Trophoblast cell (in vitro differentiated cells and primary cell): Measurements from ENCODE around the gene ZNF462.
A peak's percentile ranks its signal among the peaks of the same experiment; 100 is the strongest.
"Not testable (repeated sequence)": the region's sequence is repeated elsewhere in the genome, so short reads cannot be mapped to it uniquely, and the experiment has no call there.

Experiments used
- DNase-seq, 2 donors: peaks; one replicate each; pipeline ENCODE4 v3.0.0-alpha.2; 2016
- H2AFZ ChIP-seq: 2 replicates; pipeline ENCODE4 v1.6.1; 2013; ENCODE audit warnings: low read length, moderate library complexity, mild to moderate bottlenecking; ENCODE audit not compliant: insufficient read depth, poor library complexity
- H2AK5ac ChIP-seq: 2 replicates; pipeline ENCODE4 v1.6.1; 2013; ENCODE audit warnings: mild to moderate bottlenecking, low read length
- H2BK120ac ChIP-seq: 2 replicates; pipeline ENCODE4 v1.6.1; 2013; ENCODE audit warnings: low read length, mild to moderate bottlenecking, moderate library complexity; ENCODE audit not compliant: insufficient read depth, poor library complexity
- H2BK12ac ChIP-seq: 2 replicates; pipeline ENCODE4 v1.6.1; 2013; ENCODE audit warnings: mild to moderate bottlenecking, low read length, moderate library complexity
- H2BK5ac ChIP-seq: 2 replicates; pipeline ENCODE4 v1.6.1; 2013; ENCODE audit warnings: low read length, low read depth, moderate library complexity, mild to moderate bottlenecking; ENCODE audit not compliant: poor library complexity
- H3K14ac ChIP-seq: 2 replicates; pipeline ENCODE4 v1.6.1; 2013; ENCODE audit warnings: mild to moderate bottlenecking, low read length
- H3K18ac ChIP-seq: 2 replicates; pipeline ENCODE4 v1.6.1; 2013; ENCODE audit warnings: mild to moderate bottlenecking, low read length
- H3K23ac ChIP-seq: 2 replicates; pipeline ENCODE4 v1.6.1; 2013; ENCODE audit warnings: low read length
- H3K27ac ChIP-seq: 2 replicates; pipeline ENCODE4 v1.5.1; 2013; ENCODE audit warnings: low read depth, mild to moderate bottlenecking, inconsistent platforms, low read length, moderate library complexity
- H3K27me3 ChIP-seq: 2 replicates; pipeline ENCODE4 v1.6.1; 2013; ENCODE audit warnings: inconsistent platforms, mild to moderate bottlenecking, low read length, moderate library complexity; ENCODE audit not compliant: insufficient read depth
- H3K36me3 ChIP-seq, 2 experiments: 1 replicate in 1 of 2; 2 replicates in 1 of 2; pipeline ENCODE4 v1.6.1; 2013; ENCODE audit warnings: low read length in 2 of 2, mild to moderate bottlenecking in 2 of 2, moderate library complexity in 1 of 2; ENCODE audit not compliant: insufficient read depth in 2 of 2, control insufficient read depth in 1 of 2
- H3K4ac ChIP-seq: 2 replicates; pipeline ENCODE4 v1.6.1; 2013; ENCODE audit warnings: low read depth, mild to moderate bottlenecking, low read length, moderate library complexity
- H3K4me1 ChIP-seq, 2 experiments: 1 replicate in 1 of 2; 2 replicates in 1 of 2; pipeline ENCODE4 v1.6.1; 2013; ENCODE audit warnings: low read length in 2 of 2, mild to moderate bottlenecking in 2 of 2, moderate library complexity in 1 of 2; ENCODE audit not compliant: insufficient read depth in 2 of 2, control insufficient read depth in 1 of 2
- H3K4me2 ChIP-seq: 2 replicates; pipeline ENCODE4 v1.6.1; 2013; ENCODE audit warnings: inconsistent platforms, mild to moderate bottlenecking, low read length, moderate library complexity
- H3K4me3 ChIP-seq: 2 replicates; pipeline ENCODE4 v1.5.1; 2013; ENCODE audit warnings: mild to moderate bottlenecking, low read depth, low read length, inconsistent platforms
- H3K79me1 ChIP-seq: one replicate; pipeline ENCODE4 v1.6.1; 2013; ENCODE audit warnings: low read length
- H3K79me2 ChIP-seq: 2 replicates; pipeline ENCODE4 v1.6.1; 2013; ENCODE audit warnings: low read length, mild to moderate bottlenecking; ENCODE audit not compliant: control insufficient read depth, insufficient read depth, poor library complexity
- H3K9ac ChIP-seq: 2 replicates; pipeline ENCODE4 v1.6.1; 2013; ENCODE audit warnings: mild to moderate bottlenecking, low read length
- H3K9me3 ChIP-seq: 2 replicates; pipeline ENCODE4 v1.6.1; 2013; ENCODE audit warnings: low read depth, mild to moderate bottlenecking, control low read depth, inconsistent platforms, low read length; ENCODE audit not compliant: insufficient read depth
- H4K12ac ChIP-seq: 2 replicates; pipeline ENCODE4 v1.6.1; 2013; ENCODE audit warnings: low read depth, mild to moderate bottlenecking, low read length, moderate library complexity
- H4K8ac ChIP-seq: 2 replicates; pipeline ENCODE4 v1.6.1; 2013; ENCODE audit warnings: low read depth, mild to moderate bottlenecking, low read length, moderate library complexity
- H4K91ac ChIP-seq: one replicate; pipeline ENCODE4 v1.6.1; 2013; ENCODE audit warnings: low read depth, mild to moderate bottlenecking, low read length, moderate library complexity
- WGBS: extraction: QIAGEN DNeasy Blood & Tissue Kit; methylation state at CpG from one replicate; pipeline ENCODE4 v1.1.7; 2013; ENCODE audit warnings: missing lambda C conversion rate; ENCODE audit not compliant: insufficient read length, insufficient coverage; ENCODE audit errors: extremely low coverage; 5-methylcytosine and 5-hydroxymethylcytosine counted together

Gene ZNF462

DNA sequence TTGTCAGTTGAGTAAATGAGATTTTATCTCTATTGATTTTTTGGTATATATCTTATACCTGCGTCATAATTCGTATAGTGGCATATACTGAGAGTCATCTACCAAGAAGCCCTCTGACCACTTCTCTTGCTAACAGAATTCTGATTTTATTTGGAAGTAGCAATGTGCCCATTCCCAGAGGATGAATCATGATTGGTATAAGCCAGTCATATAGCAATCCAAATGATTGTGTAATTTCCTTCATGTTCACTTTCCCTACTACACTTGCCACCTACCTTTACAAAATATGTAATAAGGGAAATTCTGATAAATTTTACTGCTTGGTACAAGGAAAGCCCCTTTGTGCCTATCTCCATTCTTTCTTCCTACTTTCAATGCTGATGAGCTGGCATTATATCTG is 16.1 kb upstream of the ZNF462 start:
- no peak overlapping the region for H2BK5ac ChIP-seq
- no peak overlapping the region for H3K23ac ChIP-seq
- no peak overlapping the region for H3K4me2 ChIP-seq
- no peaks in the 10 kb centered on the region for H3K4me1 ChIP-seq
- no peak overlapping the region for H3K18ac ChIP-seq
- H2AK5ac ChIP-seq, result no peak overlapping the region
- no peak overlapping the region for H3K27ac ChIP-seq
- H2BK12ac ChIP-seq, result no peak overlapping the region
- H4K91ac ChIP-seq, result no peak overlapping the region
- no peak overlapping the region for H3K4ac ChIP-seq
- H2BK120ac ChIP-seq, result no peak overlapping the region
- no peak overlapping the region for H3K14ac ChIP-seq
- no peaks in the 10 kb centered on the region for H3K79me2 ChIP-seq
- H4K8ac ChIP-seq, result no peak overlapping the region
- no CpG with 5 or more reads among the region's 2 CpGs for WGBS
- H3K9ac ChIP-seq, result no peak overlapping the region
- H4K12ac ChIP-seq, result no peak overlapping the region
- H3K4me3 ChIP-seq, result no peak overlapping the region
- H3K9me3 ChIP-seq, result no peaks in the 10 kb centered on the region
- H3K79me1 ChIP-seq, result no peaks in the 10 kb centered on the region
- DNase-seq, result peak; percentile 7 to 87
- no peaks in the 10 kb centered on the region for H3K36me3 ChIP-seq
- H2AFZ ChIP-seq, result no peak overlapping the region
- H3K27me3 ChIP-seq, result no peaks in the 10 kb centered on the region

GRCh38 chr9:106851640-106852039 is 11.3 kb upstream of the ZNF462 start:
- H3K4me1 ChIP-seq, H2AK5ac ChIP-seq, H3K4me2 ChIP-seq, H3K23ac ChIP-seq, H4K8ac ChIP-seq, H4K12ac ChIP-seq, H3K9me3 ChIP-seq, H3K27ac ChIP-seq, H2AFZ ChIP-seq, H3K27me3 ChIP-seq, H2BK12ac ChIP-seq, H3K9ac ChIP-seq, H2BK5ac ChIP-seq, DNase-seq, H2BK120ac ChIP-seq, H3K79me1 ChIP-seq, H3K14ac ChIP-seq, H3K4me3 ChIP-seq, H3K4ac ChIP-seq, H3K79me2 ChIP-seq, H3K36me3 ChIP-seq, H3K18ac ChIP-seq: not testable (repeated sequence)
- H4K91ac ChIP-seq, result peak overlapping the region; percentile 37
- no CpG with 5 or more reads among the region's 8 CpGs for WGBS

- Histone ChIP-seq H2AK5ac (no peak overlapping the region), H3K9me3 (no peaks in the 10 kb centered on the region), H3K27me3 (no peaks in the 10 kb centered on the region), H3K9ac (no peak overlapping the region), H2BK5ac (no peak overlapping the region), H3K14ac (no peak overlapping the region), H3K36me3 (no peaks in the 10 kb centered on the region), H3K18ac (no peak overlapping the region), H4K12ac (no peak overlapping the region), H4K91ac (no peak overlapping the region), H3K23ac (no peak overlapping the region), H3K4me1 (no peaks in the 10 kb centered on the region), H2BK120ac (no peak overlapping the region), H2BK12ac (no peak overlapping the region), H2AFZ (no peak overlapping the region), H4K8ac (no peak overlapping the region), H3K4me3 (no peak overlapping the region), H3K79me1 (peaks cover 32% of the 10 kb centered on the region), H3K79me2 (peaks cover 24% of the 10 kb centered on the region), H3K4ac (no peak overlapping the region), H3K27ac (no peak overlapping the region), H3K4me2 (no peak overlapping the region)
- no CpG with 5 or more reads among the region's 3 CpGs for WGBS
- DNase-seq, result no peak
Measured at GRCh38 chr9:106857811-106858470, 5.0 kb upstream of the ZNF462 start.

GRCh38 chr9:106859957-106860720 is 2.8 kb upstream of the ZNF462 start:
- Histone ChIP-seq H4K91ac (peak overlapping the region; percentile 90), H2BK120ac (peak overlapping the region; percentile 71), H3K79me1 (peaks cover 50% of the 10 kb centered on the region), H2BK5ac (peak overlapping the region; percentile 68), H4K12ac (peak overlapping the region; percentile 91), H3K27me3 (no peaks in the 10 kb centered on the region), H3K36me3 (no peaks in the 10 kb centered on the region), H3K9ac (peak overlapping the region; percentile 91), H3K4me3 (peak overlapping the region; percentile 89), H2BK12ac (no peak overlapping the region), H3K4me2 (peak overlapping the region; percentile 72), H3K23ac (no peak overlapping the region), H3K4me1 (no peaks in the 10 kb centered on the region), H3K79me2 (peaks cover 43% of the 10 kb centered on the region), H3K14ac (peak overlapping the region; percentile 87), H2AK5ac (peak overlapping the region; percentile 38), H4K8ac (peak overlapping the region; percentile 92), H3K9me3 (no peaks in the 10 kb centered on the region), H2AFZ (peak overlapping the region; percentile 58), H3K27ac (peak overlapping the region; percentile 84), H3K4ac (peak overlapping the region; percentile 90), H3K18ac (peak overlapping the region; percentile 76)
- no CpG with 5 or more reads among the region's 43 CpGs for WGBS
- peak; percentile 21 to 62 for DNase-seq
